ENCODE results near the gene GNLY. TPM values are rescaled to one million over a fixed set of nuclear protein-coding genes. Genes with fewer than 3 reads are reported as not detected.

GNLY gene
- total RNA-seq, 2 donors from 2014 or later = 9.9 to 14.8 TPM

- H3K27me3 Mint-ChIP-seq = peaks cover 34% of the 10 kb centered on the region
- H3K4me1 Mint-ChIP-seq = no peaks in the 10 kb centered on the region
- H3K4me3 Mint-ChIP-seq = no peak overlapping the region
- H3K36me3 Mint-ChIP-seq (ENCODE audit: low read depth) = peaks cover 3% of the 10 kb centered on the region
- no peak for DNase-seq
- no peak overlapping the region for H3K27ac Mint-ChIP-seq
- no peaks in the 10 kb centered on the region for H3K9me3 ChIP-seq (ENCODE audit: control insufficient read depth, low read length, poor library complexity, severe bottlenecking)
- no peak for ATAC-seq
These were observed 28.4 kb downstream of the GNLY start for GRCh38 chr2:85722519-85722918.

GRCh38 chr2:85723707-85724360 is 29.7 kb downstream of the GNLY start:
- H3K9me3 ChIP-seq (ENCODE audit: control insufficient read depth, low read length, poor library complexity, severe bottlenecking) = no peaks in the 10 kb centered on the region
- Mint-ChIP-seq H3K36me3 (ENCODE audit: low read depth) (peaks cover 3% of the 10 kb centered on the region), H3K27ac (peak overlapping the region; percentile 59), H3K4me3 (no peak overlapping the region), H3K4me1 (no peaks in the 10 kb centered on the region), H3K27me3 (peaks cover 23% of the 10 kb centered on the region)
- DNase-seq (no peak), ATAC-seq (no peak)

- H3K4me3 Mint-ChIP-seq = no peak overlapping the region
These were observed 30.6 kb downstream of the GNLY start for GRCh38 chr2:85724731-85725181.

GRCh38 chr2:85725451-85725850 is 31.3 kb downstream of the GNLY start:
- no peak overlapping the region for H3K4me3 Mint-ChIP-seq
- peaks cover 31% of the 10 kb centered on the region for H3K27me3 Mint-ChIP-seq
- ATAC-seq (no peak), DNase-seq (no peak)
- H3K27ac Mint-ChIP-seq = peak overlapping the region; percentile 59
- peaks cover 2% of the 10 kb centered on the region for H3K4me1 Mint-ChIP-seq
- peaks cover 3% of the 10 kb centered on the region for H3K36me3 Mint-ChIP-seq (ENCODE audit: low read depth)
- no peaks in the 10 kb centered on the region for H3K9me3 ChIP-seq (ENCODE audit: control insufficient read depth, low read length, poor library complexity, severe bottlenecking)

More at GRCh38 chr2:85724731-85725181, 30.6 kb downstream of the GNLY start:
- DNase-seq = no peak
- Mint-ChIP-seq H3K36me3 (ENCODE audit: low read depth) (peaks cover 3% of the 10 kb centered on the region), H3K4me1 (peaks cover 2% of the 10 kb centered on the region), H3K27me3 (peaks cover 29% of the 10 kb centered on the region), H3K27ac (peak overlapping the region; percentile 59)
- no peak for ATAC-seq
- H3K9me3 ChIP-seq (ENCODE audit: control insufficient read depth, low read length, poor library complexity, severe bottlenecking) = no peaks in the 10 kb centered on the region

- Mint-ChIP-seq H3K27ac (no peak overlapping the region), H3K27me3 (peaks cover 36% of the 10 kb centered on the region), H3K36me3 (ENCODE audit: low read depth) (peaks cover 3% of the 10 kb centered on the region), H3K4me1 (peaks cover 2% of the 10 kb centered on the region), H3K4me3 (no peak overlapping the region)
- DNase-seq (no peak), ATAC-seq (no peak)
- no peaks in the 10 kb centered on the region for H3K9me3 ChIP-seq (ENCODE audit: control insufficient read depth, low read length, poor library complexity, severe bottlenecking)
These were observed 33.6 kb downstream of the GNLY start for GRCh38 chr2:85727798-85728197.

GRCh38 chr2:85728342-85728741 is 34.2 kb downstream of the GNLY start:
- Mint-ChIP-seq H3K36me3 (ENCODE audit: low read depth) (peaks cover 3% of the 10 kb centered on the region), H3K4me3 (no peak overlapping the region), H3K27me3 (peaks cover 41% of the 10 kb centered on the region), H3K27ac (no peak overlapping the region), H3K4me1 (peaks cover 2% of the 10 kb centered on the region)
- no peaks in the 10 kb centered on the region for H3K9me3 ChIP-seq (ENCODE audit: control insufficient read depth, low read length, poor library complexity, severe bottlenecking)
- DNase-seq (no peak), ATAC-seq (no peak)

GRCh38 chr2:85728883-85729824 is 35.0 kb downstream of the GNLY start:
- Mint-ChIP-seq H3K27me3 (peaks cover 48% of the 10 kb centered on the region), H3K36me3 (ENCODE audit: low read depth) (peaks cover 3% of the 10 kb centered on the region), H3K27ac (peak overlapping the region; percentile 37), H3K4me3 (no peak overlapping the region), H3K4me1 (peaks cover 2% of the 10 kb centered on the region)
- DNase-seq (peak; percentile 39 to 63 (median 61)), ATAC-seq (peak; percentile 80)
- no peaks in the 10 kb centered on the region for H3K9me3 ChIP-seq (ENCODE audit: control insufficient read depth, low read length, poor library complexity, severe bottlenecking)

GRCh38 chr2:85729825-85730510 is 35.8 kb downstream of the GNLY start:
- H3K9me3 ChIP-seq (ENCODE audit: control insufficient read depth, low read length, poor library complexity, severe bottlenecking) = no peaks in the 10 kb centered on the region
- no peak for ATAC-seq
- H3K27me3 Mint-ChIP-seq = peaks cover 49% of the 10 kb centered on the region
- H3K4me1 Mint-ChIP-seq = peaks cover 2% of the 10 kb centered on the region
- H3K36me3 Mint-ChIP-seq (ENCODE audit: low read depth) = peaks cover 3% of the 10 kb centered on the region
- H3K4me3 Mint-ChIP-seq = no peak overlapping the region
- no peak overlapping the region for H3K27ac Mint-ChIP-seq
- DNase-seq = no peak

- H3K9me3 ChIP-seq (ENCODE audit: control insufficient read depth, low read length, poor library complexity, severe bottlenecking) = no peaks in the 10 kb centered on the region
- no peaks in the 10 kb centered on the region for H3K36me3 Mint-ChIP-seq (ENCODE audit: low read depth)
- ATAC-seq = no peak
- peaks cover 2% of the 10 kb centered on the region for H3K4me1 Mint-ChIP-seq
- DNase-seq = no peak
- no peak overlapping the region for H3K4me3 Mint-ChIP-seq
- no peak overlapping the region for H3K27ac Mint-ChIP-seq
- H3K27me3 Mint-ChIP-seq = peaks cover 46% of the 10 kb centered on the region
These were observed 36.6 kb downstream of the GNLY start for GRCh38 chr2:85730686-85731230.

- ATAC-seq (no peak), DNase-seq (no peak)
- no peaks in the 10 kb centered on the region for H3K9me3 ChIP-seq (ENCODE audit: control insufficient read depth, low read length, poor library complexity, severe bottlenecking)
- Mint-ChIP-seq H3K27me3 (peaks cover 46% of the 10 kb centered on the region), H3K27ac (no peak overlapping the region), H3K4me3 (no peak overlapping the region), H3K36me3 (ENCODE audit: low read depth) (no peaks in the 10 kb centered on the region), H3K4me1 (peaks cover 2% of the 10 kb centered on the region)
These were observed 37.4 kb downstream of the GNLY start for GRCh38 chr2:85731606-85732005.

- no peak overlapping the region for H3K4me3 Mint-ChIP-seq
- H3K27me3 Mint-ChIP-seq = peaks cover 51% of the 10 kb centered on the region
- H3K4me1 Mint-ChIP-seq = peaks cover 2% of the 10 kb centered on the region
- ATAC-seq (no peak), DNase-seq (no peak)
- no peaks in the 10 kb centered on the region for H3K9me3 ChIP-seq (ENCODE audit: control insufficient read depth, low read length, poor library complexity, severe bottlenecking)
- no peaks in the 10 kb centered on the region for H3K36me3 Mint-ChIP-seq (ENCODE audit: low read depth)
- no peak overlapping the region for H3K27ac Mint-ChIP-seq
These were observed 38.4 kb downstream of the GNLY start for GRCh38 chr2:85732467-85733120.

- no peak for ATAC-seq
- Mint-ChIP-seq H3K36me3 (ENCODE audit: low read depth) (peaks cover under 1% of the 10 kb centered on the region), H3K27me3 (peaks cover 55% of the 10 kb centered on the region), H3K4me1 (peaks cover 2% of the 10 kb centered on the region), H3K27ac (no peak overlapping the region), H3K4me3 (no peak overlapping the region)
- no peaks in the 10 kb centered on the region for H3K9me3 ChIP-seq (ENCODE audit: control insufficient read depth, low read length, poor library complexity, severe bottlenecking)
- DNase-seq = no peak
These were observed 39.2 kb downstream of the GNLY start for GRCh38 chr2:85733121-85733960.

Measured in T-helper 17 cell (primary cell).